Activated B cell treated with CpG ODN at 0.5 μM for 24 hours (primary cell): ENCODE results near the gene PIGA. TPM values are rescaled to one million over a fixed set of nuclear protein-coding genes. Genes with fewer than 3 reads are reported as not detected.

ENCODE experiments used
- ATAC-seq: fragments of 200-7000 bp; cut with Tn5 transposase; one replicate; pipeline ENCODE4 v1.10.0; 2021; ENCODE audit warnings: low read depth, mild to moderate bottlenecking, moderate library complexity
- CTCF ChIA-PET: fragments of 350-600 bp; sonication (Branson Sonifier 250); formaldehyde crosslinking; loops from one replicate; lab custom pipeline; 2021; ENCODE audit warnings: antibody characterized with exemption; lab: Charles Lee
- POLR2A ChIA-PET: fragments of 350-600 bp; sonication (Branson Sonifier 250); formaldehyde crosslinking; loops from one replicate; lab custom pipeline; 2021; ENCODE audit warnings: antibody characterized with exemption; lab: Charles Lee
- DNase-seq: peaks from one replicate; pipeline ENCODE4 v3.0.0; 2022
- H3K27ac Mint-ChIP-seq: one replicate; pipeline ENCODE4 v1.8.0; 2020; ENCODE audit warnings: mixed read lengths
- H3K27me3 Mint-ChIP-seq: one replicate; pipeline ENCODE4 v1.8.0; 2021; ENCODE audit warnings: mixed read lengths
- H3K36me3 Mint-ChIP-seq: one replicate; pipeline ENCODE4 v1.8.0; 2021; ENCODE audit warnings: low read depth, mixed read lengths
- H3K4me1 Mint-ChIP-seq: one replicate; pipeline ENCODE4 v1.8.0; 2021; ENCODE audit warnings: mixed read lengths
- H3K4me3 Mint-ChIP-seq: one replicate; pipeline ENCODE4 v1.8.0; 2020; ENCODE audit warnings: mild to moderate bottlenecking, mixed read lengths
- H3K9me3 Mint-ChIP-seq: one replicate; pipeline ENCODE4 v1.8.0; 2020; ENCODE audit warnings: mixed read lengths
- intact Hi-C: fragments of 100-400 bp; cut with micrococcal nuclease; formaldehyde crosslinking; loops from one replicate; pipeline ENCODE4 v1.15.1; 2024
- total RNA-seq: library from RNA; stranded (reverse); gene quantifications from 2 replicates; pipeline ENCODE4 v1.2.3, GENCODE V29; 2022
- TF ChIP-seq, protein P1 (sequence below): fragments of 200-600 bp; IDR thresholded peaks from one replicate; pipeline ENCODE4 v1.8.0; 2022; ENCODE audit warnings: antibody characterized with exemption, mild to moderate bottlenecking

PIGA gene
- total RNA-seq, 1 donor from 2014 or later: 24.9 TPM

DNA sequence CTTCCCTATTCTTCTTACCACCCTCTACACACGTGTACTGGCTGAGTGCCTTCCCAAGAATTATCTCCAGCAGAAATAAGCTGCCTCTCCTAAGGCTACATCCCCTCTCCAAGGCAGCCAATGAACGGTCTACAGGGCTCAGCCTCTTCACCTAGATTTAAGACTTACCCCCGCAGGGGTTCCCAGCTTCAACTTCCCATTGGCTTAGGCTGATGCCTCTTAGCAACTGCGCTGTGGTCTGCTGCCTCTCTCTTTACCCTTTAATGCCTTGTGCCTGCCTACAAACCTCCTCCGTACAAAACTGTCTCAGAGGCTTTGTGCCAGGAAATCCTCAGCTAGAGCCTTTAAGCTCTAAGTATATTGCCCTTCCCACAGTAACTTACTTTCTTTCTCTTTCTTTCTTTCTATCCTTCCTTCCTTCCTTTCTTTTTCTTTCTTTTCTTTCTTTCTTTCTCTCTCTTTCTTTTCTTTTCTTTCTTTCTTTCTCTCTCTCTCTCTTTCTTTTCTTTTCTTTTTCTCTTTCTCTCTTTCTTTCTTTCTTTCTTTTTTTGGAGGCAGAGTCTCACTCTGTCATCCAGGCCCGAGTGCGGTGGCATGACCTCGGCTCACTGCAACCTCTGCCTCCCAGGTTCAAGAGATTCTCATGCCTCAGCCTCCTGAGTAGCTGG, 15.1 kb upstream of the PIGA start:
- intact Hi-C loops: no loop called here
- Mint-ChIP-seq H3K36me3 (no peaks in the 10 kb centered on the region), H3K27me3 (no peaks in the 10 kb centered on the region), H3K27ac (no peak overlapping the region), H3K4me1 (no peaks in the 10 kb centered on the region), H3K9me3 (no peaks in the 10 kb centered on the region), H3K4me3 (no peak overlapping the region)
- TF ChIP-seq, protein P1, sequence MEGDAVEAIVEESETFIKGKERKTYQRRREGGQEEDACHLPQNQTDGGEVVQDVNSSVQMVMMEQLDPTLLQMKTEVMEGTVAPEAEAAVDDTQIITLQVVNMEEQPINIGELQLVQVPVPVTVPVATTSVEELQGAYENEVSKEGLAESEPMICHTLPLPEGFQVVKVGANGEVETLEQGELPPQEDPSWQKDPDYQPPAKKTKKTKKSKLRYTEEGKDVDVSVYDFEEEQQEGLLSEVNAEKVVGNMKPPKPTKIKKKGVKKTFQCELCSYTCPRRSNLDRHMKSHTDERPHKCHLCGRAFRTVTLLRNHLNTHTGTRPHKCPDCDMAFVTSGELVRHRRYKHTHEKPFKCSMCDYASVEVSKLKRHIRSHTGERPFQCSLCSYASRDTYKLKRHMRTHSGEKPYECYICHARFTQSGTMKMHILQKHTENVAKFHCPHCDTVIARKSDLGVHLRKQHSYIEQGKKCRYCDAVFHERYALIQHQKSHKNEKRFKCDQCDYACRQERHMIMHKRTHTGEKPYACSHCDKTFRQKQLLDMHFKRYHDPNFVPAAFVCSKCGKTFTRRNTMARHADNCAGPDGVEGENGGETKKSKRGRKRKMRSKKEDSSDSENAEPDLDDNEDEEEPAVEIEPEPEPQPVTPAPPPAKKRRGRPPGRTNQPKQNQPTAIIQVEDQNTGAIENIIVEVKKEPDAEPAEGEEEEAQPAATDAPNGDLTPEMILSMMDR: no peak
- DNase-seq: no peak
- CTCF ChIA-PET: interaction anchor here (1.1 to 4.0 kb wide), 2 partner anchors 117 to 1346 kb away, joined by 3 to 28 read pairs; no protein-coding TSS in a partner anchor
- ATAC-seq: no peak
- POLR2A ChIA-PET: no interaction called here

DNA sequence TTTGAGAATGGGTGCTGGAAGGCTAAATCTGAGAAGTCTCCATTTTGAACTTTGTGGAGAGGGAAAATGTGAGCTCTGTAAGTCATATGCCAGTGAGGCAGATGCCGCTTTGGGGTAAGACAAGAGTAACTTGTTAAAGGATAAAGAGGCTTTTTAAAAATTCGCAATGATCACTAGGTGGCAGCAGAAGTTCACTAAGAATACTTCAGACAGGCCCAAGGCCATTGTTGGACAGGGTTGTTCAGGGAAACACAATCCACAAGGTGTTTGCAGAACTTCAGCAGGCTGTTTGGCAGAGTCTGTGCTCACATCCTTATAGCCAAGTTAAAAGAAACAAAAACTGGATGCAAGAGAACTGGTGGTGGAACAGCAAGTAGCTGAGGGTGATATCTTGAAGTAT, 13.7 kb upstream of the PIGA start:
- POLR2A ChIA-PET: no interaction called here
- Mint-ChIP-seq H3K4me1 (no peaks in the 10 kb centered on the region), H3K36me3 (no peaks in the 10 kb centered on the region), H3K27me3 (no peaks in the 10 kb centered on the region), H3K4me3 (no peak overlapping the region), H3K9me3 (no peaks in the 10 kb centered on the region), H3K27ac (no peak overlapping the region)
- intact Hi-C loops: loop anchor here (1.0 kb wide), 1 partner anchor 119 kb away; no protein-coding TSS in a partner anchor
- no peak for DNase-seq
- CTCF ChIA-PET: interaction anchor here (1.0 to 4.0 kb wide), 3 partner anchors 9 to 118 kb away, joined by 3 to 28 read pairs (median 4); no protein-coding TSS in a partner anchor
- TF ChIP-seq, protein P1: no peak
- ATAC-seq: peak; percentile 40

DNA sequence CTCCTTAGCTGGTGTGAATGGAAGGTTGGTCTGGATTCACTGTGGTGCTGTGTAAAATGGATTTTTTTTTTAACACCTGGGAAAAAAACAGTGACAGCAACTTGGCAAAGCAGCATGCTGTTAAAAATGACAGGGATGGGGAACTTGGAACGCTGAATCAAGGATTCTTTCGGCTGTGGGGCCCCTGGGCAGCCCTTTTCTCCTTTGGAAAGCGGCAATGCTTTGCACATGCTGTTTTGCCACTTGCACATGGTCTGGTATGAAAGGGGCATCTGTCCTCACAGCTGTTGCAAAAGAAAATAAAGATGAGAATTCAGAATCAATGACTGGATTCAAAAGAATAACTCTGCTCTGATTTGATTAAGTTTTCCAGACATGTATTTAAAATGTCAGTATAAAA, 10.7 kb upstream of the PIGA start:
- TF ChIP-seq, protein P1: no peak
- no peak overlapping the region for H3K4me3 Mint-ChIP-seq
- ATAC-seq (no peak), DNase-seq (no peak)
- H3K4me1 Mint-ChIP-seq: no peaks in the 10 kb centered on the region
- ChIA-PET CTCF (interaction anchor here (1.0 kb wide), 1 partner anchor 10 kb away, joined by 3 read pairs; no protein-coding TSS in a partner anchor), POLR2A (no interaction called here)
- intact Hi-C loops: no loop called here
- H3K27ac Mint-ChIP-seq: no peak overlapping the region
- peaks cover 6% of the 10 kb centered on the region for H3K27me3 Mint-ChIP-seq
- no peaks in the 10 kb centered on the region for H3K36me3 Mint-ChIP-seq
- H3K9me3 Mint-ChIP-seq: no peaks in the 10 kb centered on the region

DNA sequence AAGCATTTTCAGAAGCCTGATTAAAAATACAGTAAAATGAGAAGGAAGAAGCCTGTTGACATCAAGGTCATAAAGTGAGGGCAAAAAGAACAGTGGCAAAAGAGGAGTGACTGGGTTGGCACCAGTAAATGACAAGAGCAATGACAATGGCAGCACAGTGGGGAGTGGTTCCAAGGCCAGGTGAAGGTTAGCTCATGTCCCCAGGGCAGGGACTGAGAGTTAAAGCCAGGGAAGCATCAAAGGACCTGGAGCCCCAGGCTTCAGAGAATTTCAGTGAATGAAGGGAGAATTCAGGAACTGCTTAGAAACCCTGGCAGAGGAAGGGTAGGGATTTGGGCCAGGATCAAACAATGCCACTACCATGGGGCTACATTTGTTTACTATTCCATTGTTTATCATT, 8.8 kb upstream of the PIGA start:
- DNase-seq (no peak), ATAC-seq (no peak)
- ChIA-PET CTCF (no interaction called here), POLR2A (no interaction called here)
- TF ChIP-seq, protein P1: no peak
- peaks cover 9% of the 10 kb centered on the region for H3K27me3 Mint-ChIP-seq
- no peaks in the 10 kb centered on the region for H3K9me3 Mint-ChIP-seq
- H3K27ac Mint-ChIP-seq: no peak overlapping the region
- intact Hi-C loops: no loop called here
- H3K4me3 Mint-ChIP-seq: no peak overlapping the region
- no peaks in the 10 kb centered on the region for H3K36me3 Mint-ChIP-seq
- no peaks in the 10 kb centered on the region for H3K4me1 Mint-ChIP-seq

DNA sequence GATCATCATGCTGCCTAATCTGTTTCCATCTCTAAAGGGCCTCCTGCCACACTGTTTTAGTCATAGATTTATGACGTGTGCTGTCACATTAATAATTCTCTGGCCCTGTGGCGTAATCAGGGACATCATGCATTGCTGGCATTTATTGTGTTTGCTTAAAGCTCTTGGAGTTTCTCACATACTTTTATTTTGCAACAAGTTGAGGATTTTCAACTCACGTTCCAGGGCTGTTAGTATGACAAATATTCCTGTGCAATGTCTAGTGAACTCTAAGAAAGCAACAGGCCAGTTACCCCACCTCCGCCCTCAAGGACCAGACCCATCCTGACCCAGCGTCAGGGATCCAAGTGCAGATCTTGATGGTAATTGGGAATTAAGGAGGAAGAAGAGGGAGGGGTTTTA, 7.8 kb upstream of the PIGA start:
- intact Hi-C loops: no loop called here
- Mint-ChIP-seq H3K4me1 (no peaks in the 10 kb centered on the region), H3K36me3 (no peaks in the 10 kb centered on the region), H3K9me3 (no peaks in the 10 kb centered on the region), H3K27me3 (peaks cover 9% of the 10 kb centered on the region), H3K4me3 (no peak overlapping the region), H3K27ac (no peak overlapping the region)
- ATAC-seq (no peak), DNase-seq (no peak)
- CTCF ChIA-PET: no interaction called here
- POLR2A ChIA-PET: no interaction called here
- TF ChIP-seq, protein P1: no peak
